Measurements from ENCODE around the gene NCOA5. TPM values are rescaled to one million over a fixed set of nuclear protein-coding genes. Genes with fewer than 3 reads are reported as not detected.
A peak's percentile ranks its signal among the peaks of the same experiment; 100 is the strongest.

NCOA5 gene
- total and polyA plus RNA-seq, 3 donors from 2014 or later = 55.6 to 66.2 (median 64.0) TPM

- intact Hi-C loops (cut with DNase I; ENCODE audit: low total_unique reads) = no loop called here
- H3K27me3 ChIP-seq = no peaks in the 10 kb centered on the region
- H3K27ac ChIP-seq = peak overlapping the region; percentile 98 to 99
- peak overlapping the region; percentile 87 to 96 for H3K4me3 ChIP-seq
- TF ChIP-seq, protein P1, sequence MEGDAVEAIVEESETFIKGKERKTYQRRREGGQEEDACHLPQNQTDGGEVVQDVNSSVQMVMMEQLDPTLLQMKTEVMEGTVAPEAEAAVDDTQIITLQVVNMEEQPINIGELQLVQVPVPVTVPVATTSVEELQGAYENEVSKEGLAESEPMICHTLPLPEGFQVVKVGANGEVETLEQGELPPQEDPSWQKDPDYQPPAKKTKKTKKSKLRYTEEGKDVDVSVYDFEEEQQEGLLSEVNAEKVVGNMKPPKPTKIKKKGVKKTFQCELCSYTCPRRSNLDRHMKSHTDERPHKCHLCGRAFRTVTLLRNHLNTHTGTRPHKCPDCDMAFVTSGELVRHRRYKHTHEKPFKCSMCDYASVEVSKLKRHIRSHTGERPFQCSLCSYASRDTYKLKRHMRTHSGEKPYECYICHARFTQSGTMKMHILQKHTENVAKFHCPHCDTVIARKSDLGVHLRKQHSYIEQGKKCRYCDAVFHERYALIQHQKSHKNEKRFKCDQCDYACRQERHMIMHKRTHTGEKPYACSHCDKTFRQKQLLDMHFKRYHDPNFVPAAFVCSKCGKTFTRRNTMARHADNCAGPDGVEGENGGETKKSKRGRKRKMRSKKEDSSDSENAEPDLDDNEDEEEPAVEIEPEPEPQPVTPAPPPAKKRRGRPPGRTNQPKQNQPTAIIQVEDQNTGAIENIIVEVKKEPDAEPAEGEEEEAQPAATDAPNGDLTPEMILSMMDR (IDR thresholded peaks at IDR 0.05) = no peak
- no peak for TF ChIP-seq POLR2A (IDR thresholded peaks at IDR 0.05)
- WGBS, 2 donors = 0% methylated on average over 12 to 15 of the region's 31 CpGs
- peaks cover 38% of the 10 kb centered on the region for H3K4me1 ChIP-seq
- DNase-seq = peak; percentile 79
- H3K9me3 ChIP-seq = no peaks in the 10 kb centered on the region
- no peaks in the 10 kb centered on the region for H3K36me3 ChIP-seq (ENCODE audit: low read depth, missing control alignments)
These were observed 670 bp downstream of the NCOA5 start for GRCh38 chr20:46089167-46089416.

GRCh38 chr20:46088409-46089166 lies 1.2 kb downstream of the NCOA5 start:
- Histone ChIP-seq H3K4me3 (peak overlapping the region; percentile 87 to 96), H3K36me3 (ENCODE audit: low read depth, missing control alignments) (no peaks in the 10 kb centered on the region), H3K4me1 (peaks cover 43% of the 10 kb centered on the region), H3K27me3 (no peaks in the 10 kb centered on the region), H3K27ac (peak overlapping the region; percentile 98 to 99), H3K9me3 (no peaks in the 10 kb centered on the region)
- intact Hi-C loops (cut with DNase I; ENCODE audit: low total_unique reads) = no loop called here
- no peak for DNase-seq
- 1% methylated on average over 22 of the region's 22 CpGs for WGBS, 2 donors
- TF ChIP-seq, protein P1 (IDR thresholded peaks at IDR 0.05) = no peak
- no peak for TF ChIP-seq POLR2A (IDR thresholded peaks at IDR 0.05)

DNA sequence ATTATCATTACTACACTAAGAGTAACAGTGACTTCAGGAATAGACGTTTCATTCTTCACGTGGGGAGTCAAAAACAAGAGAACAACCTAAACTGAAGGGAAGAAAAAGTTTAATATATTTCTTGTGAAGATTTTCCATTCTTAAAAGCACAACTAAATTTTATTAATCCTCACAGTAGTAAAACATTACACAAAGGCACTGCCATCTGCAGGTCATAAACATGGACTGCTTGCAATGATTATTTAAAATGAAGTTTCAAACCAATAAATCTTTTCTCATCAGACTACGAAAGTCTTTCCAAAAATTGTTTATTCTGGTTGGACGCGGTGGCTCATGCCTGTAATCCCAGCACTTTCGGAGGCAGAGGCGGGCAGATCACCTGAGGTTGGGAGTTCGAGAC lies 2.6 kb downstream of the NCOA5 start:
- Histone ChIP-seq H3K4me3 (no peak overlapping the region), H3K27me3 (no peaks in the 10 kb centered on the region), H3K9me3 (no peaks in the 10 kb centered on the region), H3K27ac (no peak overlapping the region), H3K36me3 (ENCODE audit: low read depth, missing control alignments) (no peaks in the 10 kb centered on the region), H3K4me1 (peaks cover 48% of the 10 kb centered on the region)
- TF ChIP-seq POLR2A (IDR thresholded peaks at IDR 0.05) = no peak
- TF ChIP-seq, protein P1 (IDR thresholded peaks at IDR 0.05) = peak in 2 of 3 experiments; percentile 11 to 19
- no peak for DNase-seq
- 42 to 47% methylated on average over 8 of the region's 8 CpGs for WGBS, 2 donors
- intact Hi-C loops (cut with DNase I; ENCODE audit: low total_unique reads) = no loop called here

DNA sequence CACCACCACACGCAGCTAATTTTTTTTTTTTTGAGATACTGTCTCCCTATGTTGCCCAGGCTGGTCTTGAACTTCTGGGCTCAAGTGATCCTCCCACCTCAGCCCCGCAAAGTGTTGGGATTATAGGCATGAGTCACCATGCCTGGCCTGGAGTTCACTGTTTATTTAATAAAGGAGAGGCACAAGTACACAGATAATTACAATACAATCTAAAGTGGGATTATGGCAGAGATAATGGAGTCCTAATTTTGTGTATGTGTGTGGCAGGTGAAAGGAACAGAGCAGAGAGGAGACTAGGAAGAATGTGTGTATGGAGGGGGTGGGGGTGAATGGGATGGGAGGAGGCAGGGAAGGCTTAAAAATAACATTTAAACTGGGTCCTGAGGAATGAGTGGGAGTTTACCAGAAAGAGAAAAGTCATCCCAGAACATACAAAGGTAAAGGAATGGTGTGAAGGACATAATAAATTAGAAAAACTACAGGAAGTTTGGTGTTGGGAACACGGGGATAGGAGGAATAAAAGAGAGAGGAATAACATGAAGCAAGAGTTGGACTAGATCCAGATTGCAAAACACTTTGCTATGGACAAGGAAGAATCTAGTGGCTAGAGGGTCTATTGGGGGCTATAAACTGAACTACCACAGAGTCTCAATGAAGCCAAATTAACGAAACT lies 4.4 kb downstream of the NCOA5 start:
- WGBS, 2 donors = 46 to 49% methylated on average over 4 of the region's 4 CpGs
- DNase-seq = no peak

More for the DNA sequence above, 4.4 kb downstream of the NCOA5 start:
- Histone ChIP-seq H3K4me1 (peaks cover 44% of the 10 kb centered on the region), H3K27me3 (no peaks in the 10 kb centered on the region), H3K9me3 (no peaks in the 10 kb centered on the region), H3K4me3 (no peak overlapping the region), H3K27ac (no peak overlapping the region), H3K36me3 (ENCODE audit: low read depth, missing control alignments) (no peaks in the 10 kb centered on the region)
- TF ChIP-seq POLR2A (IDR thresholded peaks at IDR 0.05) = no peak
- TF ChIP-seq, protein P1 (IDR thresholded peaks at IDR 0.05) = no peak
- intact Hi-C loops (cut with DNase I; ENCODE audit: low total_unique reads) = no loop called here
